Hindlimb muscle (tissue), 1 donor: ENCODE data around the gene ZDHHC16. TPM values are rescaled to one million over a fixed set of nuclear protein-coding genes. Genes with fewer than 3 reads are reported as not detected.
"Not testable (repeated sequence)": the region's sequence is repeated elsewhere in the genome, so short reads cannot be mapped to it uniquely, and the experiment has no call there.

Experiments used
- DNase-seq: peaks from one replicate; pipeline ENCODE4 v3.0.0-alpha.2; 2013
- polyA plus RNA-seq: library from polyadenylated mRNA; unstranded; fragments of 120-200 nt; gene quantifications from one replicate; pipeline ENCODE4 v1.2.1, GENCODE V29; 2013; ENCODE audit not compliant: insufficient read length

The ZDHHC16 gene
- polyA plus RNA-seq, result 30.6 TPM

- peak; percentile 96 for DNase-seq
Observed at GRCh38 chr10:97445722-97446639, at the start of gene ZDHHC16, which contains the start of gene EXOSC1. TSS of gene ZDHHC16 (plus strand) at chr10:97446175. CDS start at chr10:97451676, 5,501 bp downstream. TSS of gene EXOSC1 (minus strand) at chr10:97446006. CDS start at chr10:97445985, 21 bp downstream.

GRCh38 chr10:97399843-97400545, 46.0 kb upstream of the ZDHHC16 start:
- DNase-seq, result no peak

GRCh38 chr10:97400665-97401454, 45.1 kb upstream of the ZDHHC16 start, which contains the start of gene RRP12:
TSS of gene RRP12 (minus strand) at chr10:97401340. CDS start at chr10:97401231, 109 bp downstream.
- DNase-seq, result peak; percentile 94

- no peak for DNase-seq
Observed at GRCh38 chr10:97401455-97401919, 44.5 kb upstream of the ZDHHC16 start.

GRCh38 chr10:97404044-97404443, 41.9 kb upstream of the ZDHHC16 start:
- DNase-seq, result no peak

- DNase-seq, result no peak
Observed at GRCh38 chr10:97406064-97406463, 39.9 kb upstream of the ZDHHC16 start.

GRCh38 chr10:97406483-97406882, 39.5 kb upstream of the ZDHHC16 start:
- not testable (repeated sequence) for DNase-seq

GRCh38 chr10:97407211-97407951, 38.6 kb upstream of the ZDHHC16 start:
- peak; percentile 63 for DNase-seq

- no peak for DNase-seq
Observed at GRCh38 chr10:97407952-97408248, 38.1 kb upstream of the ZDHHC16 start.

GRCh38 chr10:97408496-97408992, 37.4 kb upstream of the ZDHHC16 start:
- no peak for DNase-seq

GRCh38 chr10:97411406-97411805, 34.6 kb upstream of the ZDHHC16 start:
- no peak for DNase-seq

- DNase-seq, result no peak
Observed at GRCh38 chr10:97412891-97413304, 33.1 kb upstream of the ZDHHC16 start.

- no peak for DNase-seq
Observed at GRCh38 chr10:97416565-97416964, 29.4 kb upstream of the ZDHHC16 start.

- not testable (repeated sequence) for DNase-seq
Observed at GRCh38 chr10:97423757-97424098, 22.2 kb upstream of the ZDHHC16 start.

- peak; percentile 99 for DNase-seq
Observed at GRCh38 chr10:97425964-97426775, 19.8 kb upstream of the ZDHHC16 start, which contains the start of gene PGAM1. TSS of gene PGAM1 (plus strand) at chr10:97426191. CDS start at chr10:97426308, 117 bp downstream.

- DNase-seq, result no peak
Observed at GRCh38 chr10:97426776-97427570, 19.0 kb upstream of the ZDHHC16 start.

- no peak for DNase-seq
Observed at GRCh38 chr10:97427571-97428179, 18.3 kb upstream of the ZDHHC16 start.

- no peak for DNase-seq
Observed at GRCh38 chr10:97428572-97428981, 17.4 kb upstream of the ZDHHC16 start.

GRCh38 chr10:97434055-97434454, 11.9 kb upstream of the ZDHHC16 start:
- no peak for DNase-seq
